SK-N-MC (cell line): ENCODE data around the gene FNDC7.

Experiments
- EZH2 ChIP-seq: fragments of 200-600 bp; sonication (generic); IDR thresholded peaks from one replicate; pipeline ENCODE4 v1.6.1; 2017; ENCODE audit warnings: antibody characterized with exemption
- FOXP2 ChIP-seq: optimal IDR thresholded peaks from 2 replicates; pipeline ENCODE3; 2011; ENCODE audit warnings: mild to moderate bottlenecking, moderate library complexity; ENCODE audit not compliant: insufficient read depth; ENCODE audit errors: extremely low read length, control extremely low read depth
- POLR2AphosphoS5 ChIP-seq: IDR thresholded peaks from 2 replicates; pipeline ENCODE4 v1.6.1; 2012; ENCODE audit warnings: mild to moderate bottlenecking, low read depth, low read length, borderline replicate concordance

- TF ChIP-seq EZH2 (no peak), POLR2AphosphoS5 (no peak), FOXP2 (no peak)
These were observed 33.3 kb downstream of the FNDC7 start for GRCh38 chr1:108745980-108746381.
